Suppressor macrophage treated with lipopolysaccharide for 1 hour (primary cell): Measurements from ENCODE around the gene UNC5A.
A peak's percentile ranks its signal among the peaks of the same experiment; 100 is the strongest.

ENCODE experiments used
- DNase-seq, 3 donors: peaks; one replicate each; pipeline ENCODE4 v3.0.0-alpha.2; 2020 to 2022

The UNC5A gene

DNA sequence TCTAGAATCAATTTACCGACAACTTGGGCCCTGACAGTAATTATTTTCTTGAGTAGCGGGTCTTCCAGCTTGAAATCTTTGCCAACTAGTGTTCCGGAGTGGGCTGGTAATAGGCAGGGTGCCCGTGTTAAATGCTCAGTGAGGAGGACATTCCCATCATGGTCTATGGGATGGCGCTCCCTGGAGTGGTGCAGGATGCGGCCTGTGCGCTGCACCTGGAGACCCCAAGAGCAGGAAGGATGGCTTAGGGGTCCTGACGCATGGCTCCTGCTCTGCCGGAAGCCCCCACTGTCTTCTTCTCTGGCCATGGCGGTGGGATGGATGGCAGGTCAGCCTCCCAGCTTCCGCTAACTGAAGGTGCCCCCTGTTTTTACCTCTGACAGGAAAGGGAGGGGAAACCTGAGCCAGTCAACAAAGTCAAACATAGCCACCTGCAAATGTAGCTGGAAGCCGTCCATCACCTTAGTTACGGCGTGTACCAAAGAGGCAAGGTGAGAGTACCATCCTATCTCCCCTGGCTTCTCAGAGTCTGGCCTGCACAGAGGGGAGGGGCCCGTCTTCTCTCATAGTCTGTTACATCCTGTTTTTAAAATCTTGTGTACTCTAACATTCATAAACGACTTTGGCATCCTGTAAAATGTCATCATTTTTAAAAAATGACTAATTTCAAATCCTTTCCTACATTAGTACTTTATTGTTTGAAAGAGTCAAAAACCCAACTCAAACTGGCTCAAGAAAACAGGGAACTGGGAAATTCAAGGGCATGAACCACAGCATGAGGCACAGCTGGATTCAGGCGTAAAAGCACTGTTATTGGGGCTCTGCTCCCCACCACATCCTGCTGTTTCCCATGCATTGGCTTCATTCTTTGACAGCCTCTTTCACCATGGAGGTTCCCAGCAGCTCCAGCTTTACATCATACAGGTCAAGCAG, 28.5 kb upstream of the UNC5A start:
- DNase-seq: peak in 1 of 3 donors; percentile 13

DNA sequence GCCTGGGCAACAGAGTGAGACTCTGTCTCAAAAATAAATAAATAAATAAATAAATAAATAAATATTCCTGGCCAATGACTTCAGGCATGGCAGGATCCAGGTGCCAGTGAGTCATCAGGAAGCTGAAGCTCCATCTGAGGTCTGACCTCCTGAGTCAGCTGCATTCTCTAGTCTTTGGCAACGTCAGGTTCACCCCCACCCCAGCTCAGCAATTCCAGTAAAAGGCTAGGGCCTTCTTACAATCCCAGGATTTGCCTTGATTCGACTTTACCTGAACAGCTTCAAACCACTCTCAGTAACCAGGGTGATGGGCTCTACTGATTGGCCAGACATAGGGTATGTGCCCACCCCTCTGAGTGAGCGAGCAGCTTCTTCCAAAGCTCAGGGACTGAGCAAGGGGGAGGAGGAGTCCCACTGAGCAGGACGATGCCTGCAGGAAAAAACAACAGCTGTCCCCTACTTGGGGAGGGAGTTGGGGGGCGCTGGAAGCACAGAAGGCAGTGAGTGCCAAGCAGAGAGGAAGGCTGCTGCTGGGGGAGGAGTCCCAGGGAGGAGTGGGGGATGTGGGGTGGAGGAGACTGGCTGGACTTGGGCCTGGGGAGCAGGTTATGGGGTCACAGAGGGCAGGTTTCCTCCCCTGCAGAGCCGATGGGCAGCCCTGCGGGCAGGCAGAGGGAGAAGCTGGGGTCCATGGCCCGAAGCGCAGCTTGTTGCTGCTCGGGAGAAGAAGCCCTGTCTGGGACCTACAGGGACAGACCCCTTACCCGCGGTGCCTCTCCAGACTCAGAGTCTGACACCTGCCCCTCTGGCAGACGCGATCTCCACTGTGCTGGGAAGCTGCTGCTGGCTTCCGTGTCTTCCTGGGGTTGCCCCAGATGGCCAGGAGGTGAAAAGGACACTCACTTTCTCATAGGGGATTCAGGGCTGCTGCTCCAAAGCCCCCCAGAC, 25.9 kb upstream of the UNC5A start:
- DNase-seq: no peak

DNA sequence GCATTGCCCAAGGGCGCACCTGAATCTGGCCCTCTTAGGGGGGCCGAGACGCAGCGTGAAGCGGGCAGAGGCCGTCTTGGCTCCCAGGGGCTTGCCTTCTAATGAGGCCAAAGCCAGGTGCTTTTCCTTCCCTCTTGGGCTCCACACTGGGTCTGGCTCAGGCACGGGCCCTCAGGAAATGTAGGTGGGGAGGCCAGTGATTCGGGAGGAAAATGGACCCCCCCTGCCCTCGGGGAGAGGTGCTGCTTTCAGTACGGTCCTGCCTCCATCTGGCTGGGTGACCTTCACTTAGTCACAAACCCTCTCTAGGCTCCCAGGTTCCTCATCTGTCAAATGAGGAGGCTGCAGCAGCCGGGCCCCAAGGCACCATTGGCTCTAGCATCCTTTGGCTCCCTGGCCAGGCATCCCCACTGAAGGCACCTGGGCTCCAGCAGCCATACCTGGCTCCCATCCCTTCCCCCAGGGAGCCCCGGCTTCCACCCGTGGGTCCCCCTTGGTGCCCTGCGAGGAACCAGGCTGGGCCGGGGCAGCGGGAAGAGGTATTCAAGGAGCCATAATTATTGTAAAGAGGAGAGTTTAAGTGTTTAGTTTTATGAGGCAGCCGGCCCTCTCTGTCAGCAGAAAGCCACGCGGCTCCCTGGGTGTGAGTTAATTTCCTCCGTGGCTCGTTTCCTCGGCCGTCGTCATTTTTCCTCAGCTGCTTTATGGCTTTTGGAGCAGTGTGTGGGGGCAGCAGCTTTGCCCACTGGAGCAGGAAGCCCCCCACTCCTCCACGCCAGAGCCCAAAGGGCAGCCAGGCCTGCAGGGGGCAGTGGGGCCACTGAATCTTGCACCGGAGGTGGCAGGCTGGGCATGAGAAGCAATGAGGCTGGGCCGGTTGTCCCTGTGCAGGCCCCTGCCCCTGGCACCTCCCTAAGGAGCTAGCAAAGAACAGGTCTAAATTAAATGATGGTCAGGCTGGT, 24.9 kb upstream of the UNC5A start:
- DNase-seq: no peak

DNA sequence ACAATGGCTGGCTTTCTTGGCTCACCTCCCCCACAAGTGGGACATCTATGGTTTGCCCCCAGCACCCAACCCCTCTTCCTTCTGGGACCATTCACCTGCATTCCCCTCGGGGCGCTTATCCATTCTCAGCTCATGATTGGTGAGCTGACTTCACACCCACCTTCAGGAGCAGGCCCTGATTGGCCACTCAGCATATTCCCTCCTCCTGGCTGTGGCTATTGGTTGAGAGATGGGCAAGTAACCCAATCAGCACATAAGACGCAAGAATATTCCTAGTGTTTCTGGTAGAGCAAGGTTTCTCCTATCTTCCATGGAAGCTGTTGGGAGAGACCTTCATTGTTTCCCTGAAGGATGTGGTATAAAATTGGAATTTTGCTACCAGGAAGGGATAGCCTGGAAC, 22.7 kb upstream of the UNC5A start:
- DNase-seq: no peak

DNA sequence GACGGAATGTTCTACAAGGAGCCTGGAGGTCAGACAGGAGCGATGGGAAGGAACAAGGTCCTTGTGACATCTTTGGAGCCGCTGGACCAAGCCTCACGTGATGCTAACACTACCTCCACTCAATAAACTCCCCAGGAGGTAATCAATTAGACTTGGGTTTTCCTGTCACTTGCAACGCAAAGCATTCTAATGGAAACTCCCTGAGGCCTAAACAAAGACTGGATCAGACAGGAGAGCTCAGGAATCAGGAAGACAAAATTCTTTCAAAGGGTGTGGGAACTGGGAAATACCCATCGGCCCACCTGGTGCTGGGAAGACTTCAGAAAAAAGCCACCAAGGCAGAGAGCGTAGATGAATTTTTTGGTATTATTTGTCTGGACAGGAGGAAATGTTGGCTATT, 22.3 kb upstream of the UNC5A start:
- DNase-seq: no peak

DNA sequence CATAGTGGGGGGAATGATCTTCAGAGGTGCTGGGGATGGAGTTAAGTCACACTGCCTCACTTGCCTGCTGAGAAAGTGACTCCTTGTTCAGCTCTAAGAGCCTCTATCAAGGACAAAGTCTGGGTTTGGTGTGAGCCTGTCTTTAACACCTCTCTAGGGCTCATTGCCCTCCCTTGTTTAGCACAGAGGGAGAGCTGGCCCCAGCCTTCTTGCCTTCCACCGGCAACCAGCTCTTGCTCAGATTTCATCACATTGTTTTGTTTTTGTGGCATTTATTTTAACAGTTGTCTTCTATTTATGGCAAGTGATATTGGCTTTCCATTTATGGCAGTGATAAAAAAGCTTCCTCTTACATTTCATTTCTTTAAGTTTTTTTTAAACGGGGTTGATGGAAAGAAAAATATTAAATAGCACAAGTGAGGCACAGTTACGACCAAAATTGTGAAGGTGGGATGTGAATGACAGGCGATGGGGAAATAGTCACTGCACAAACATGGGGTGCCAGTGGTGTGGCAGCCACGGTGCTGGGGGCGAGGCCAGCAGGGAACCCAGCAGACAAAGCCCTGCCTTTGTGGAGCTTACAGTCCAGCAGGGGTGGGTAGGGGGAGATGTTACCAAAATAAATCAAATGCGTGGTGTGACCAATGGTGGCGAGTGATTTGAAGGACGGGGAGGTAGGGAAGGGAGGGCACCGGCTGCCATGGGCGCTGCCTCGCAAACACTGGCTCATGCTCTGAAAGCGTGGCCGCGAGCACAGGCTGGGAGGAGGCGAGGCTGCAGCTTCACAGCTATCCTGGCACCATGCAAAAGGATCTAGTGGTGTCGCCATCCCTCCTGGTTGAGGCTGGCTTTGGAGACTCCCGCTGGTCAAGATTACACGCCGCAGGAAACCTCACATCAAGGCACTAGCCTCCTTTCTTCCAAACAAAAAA, 21.2 kb upstream of the UNC5A start:
- DNase-seq: no peak

DNA sequence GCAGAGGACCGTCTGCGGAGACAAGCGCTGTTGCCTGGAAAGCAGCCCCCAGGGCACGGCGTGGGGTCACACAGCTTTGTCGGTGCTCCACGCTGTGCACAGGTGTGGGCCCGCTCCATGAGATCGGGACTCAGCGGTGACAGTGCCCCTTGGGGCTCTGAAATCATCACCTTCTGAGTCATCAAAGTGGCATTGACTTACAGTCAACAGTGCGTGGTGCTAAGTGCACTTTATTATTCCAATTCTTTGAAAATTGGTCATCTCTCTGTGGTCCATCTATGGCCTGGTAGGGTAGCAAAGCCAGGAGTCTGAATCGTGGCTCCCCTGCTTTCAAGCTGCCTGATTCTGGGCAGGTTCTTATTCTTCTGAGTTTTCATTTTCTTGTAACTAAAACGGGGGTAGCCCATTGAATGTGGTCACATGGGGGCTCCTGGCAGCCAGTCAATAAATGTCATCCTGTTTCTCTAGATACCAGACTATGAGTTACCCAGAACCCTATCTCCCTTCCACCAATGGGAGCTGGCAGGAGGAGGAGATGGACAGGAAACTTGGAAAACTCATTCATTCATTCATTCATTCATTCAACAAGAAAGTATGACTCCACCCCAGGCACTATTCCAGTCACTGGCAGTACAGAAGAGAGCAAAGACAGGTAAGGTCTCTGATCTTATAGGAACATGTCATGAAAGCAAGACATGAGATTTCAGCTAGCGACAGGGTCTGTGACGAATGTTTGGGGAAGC, 20.3 kb upstream of the UNC5A start:
- DNase-seq: no peak

DNA sequence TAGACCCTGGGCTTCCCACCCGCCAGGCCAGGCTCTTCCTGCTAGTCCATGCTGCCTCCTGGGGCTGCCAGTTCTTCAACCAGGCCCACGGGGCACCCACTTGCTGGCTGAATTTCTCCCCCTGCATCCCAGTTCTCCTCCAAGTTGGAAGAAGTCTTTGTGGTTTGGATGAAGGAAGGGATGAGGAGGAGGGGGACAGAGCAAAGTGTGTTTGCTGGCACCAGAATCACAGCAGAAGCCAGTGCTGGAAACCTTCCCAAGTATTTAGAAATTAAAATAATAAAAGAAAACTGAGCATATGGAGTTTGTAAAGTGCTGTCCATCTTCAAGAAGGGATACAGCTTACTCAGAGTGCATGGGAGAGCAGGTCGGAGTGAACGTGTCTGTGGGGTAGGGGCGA, 19.4 kb upstream of the UNC5A start:
- DNase-seq: no peak

DNA sequence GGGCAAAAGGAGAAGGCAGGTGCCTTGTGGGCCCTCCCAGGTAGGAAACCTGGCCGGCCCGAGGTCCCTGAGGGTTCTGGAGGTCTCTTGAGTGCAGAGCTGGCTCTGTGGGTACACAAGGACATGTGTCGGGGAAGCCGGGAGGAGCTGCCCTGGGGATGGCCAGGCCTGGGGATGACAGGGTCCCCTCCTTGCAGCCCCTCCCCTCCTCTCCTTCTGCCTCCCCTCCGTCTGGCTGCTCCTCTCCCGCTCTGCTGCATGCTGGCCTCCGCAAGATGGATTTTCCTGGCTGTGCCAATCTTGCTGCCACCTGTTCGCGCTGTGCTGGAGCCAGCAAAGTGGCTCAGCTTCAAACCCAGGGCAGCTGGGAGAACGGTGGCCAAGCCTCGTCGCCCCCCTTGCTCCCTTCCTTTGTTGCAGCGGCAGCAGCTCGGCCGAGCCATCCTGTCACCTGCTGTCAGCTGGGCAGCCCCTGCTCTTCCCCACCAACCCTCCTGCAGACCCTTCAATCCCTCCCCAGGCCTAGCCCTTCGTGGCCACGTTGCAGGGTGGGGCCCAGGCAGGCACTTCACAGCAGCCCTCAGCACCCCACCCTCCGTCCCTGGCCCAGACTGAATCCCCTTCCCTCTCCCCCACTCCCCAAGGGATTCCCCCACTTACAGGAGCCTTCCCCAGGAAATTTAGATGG, 17.6 kb upstream of the UNC5A start:
- DNase-seq: no peak

DNA sequence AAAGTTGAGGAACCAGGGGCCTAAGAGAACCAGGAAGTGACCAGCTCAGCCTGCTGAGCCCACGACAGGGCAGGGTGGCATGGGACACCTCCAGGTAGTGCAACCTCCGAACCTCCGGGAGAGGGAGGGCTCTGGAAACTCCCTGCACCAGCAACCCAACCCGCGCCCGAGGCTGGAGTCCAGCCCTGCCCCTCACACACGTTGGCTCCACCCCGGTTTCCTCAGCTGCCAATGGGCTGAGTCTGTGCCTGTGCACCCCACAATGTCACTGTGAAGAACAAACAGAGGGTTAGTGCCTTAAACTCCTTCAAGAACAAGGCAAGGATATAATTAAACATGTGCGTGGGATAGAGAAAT, 17.0 kb upstream of the UNC5A start:
- DNase-seq: no peak

DNA sequence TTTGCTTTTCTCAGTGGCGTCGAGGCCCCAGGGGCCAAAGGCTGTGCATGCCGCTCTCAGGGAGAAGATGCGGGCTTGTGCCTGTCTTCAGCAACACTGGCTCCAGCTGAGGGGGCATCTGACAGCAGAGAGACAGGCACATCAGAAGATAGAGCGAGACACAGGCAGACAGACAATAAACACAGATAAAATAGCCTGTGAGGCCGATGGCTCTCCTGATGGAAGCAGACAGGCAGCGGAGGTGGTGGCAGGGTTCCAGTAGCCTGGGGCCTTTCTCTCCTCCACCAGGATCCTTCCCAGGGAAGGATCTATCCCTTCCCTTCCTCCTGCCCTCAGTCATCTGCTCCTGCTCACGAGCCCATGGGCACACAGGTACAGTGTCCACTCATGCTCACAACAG, 16.6 kb upstream of the UNC5A start:
- no peak for DNase-seq

DNA sequence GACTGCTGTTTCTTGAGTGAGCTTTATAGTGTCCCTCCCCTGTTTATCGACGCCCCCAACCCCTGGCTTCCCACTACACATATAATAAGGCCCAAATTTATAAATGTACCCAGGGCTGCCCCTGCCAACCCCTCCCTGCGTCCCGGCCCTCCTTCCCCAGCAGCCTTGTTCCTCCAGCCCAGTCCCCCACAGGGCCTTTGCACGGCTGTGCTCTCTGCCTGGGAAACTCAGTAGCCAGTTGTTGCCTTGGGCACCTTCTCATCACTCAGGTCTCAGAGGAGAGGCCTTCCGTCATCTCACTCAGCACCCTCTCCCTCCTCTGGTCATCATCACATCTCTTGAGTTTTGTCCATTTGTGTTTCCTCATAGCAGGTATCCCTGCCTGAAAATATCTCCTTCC, 15.8 kb upstream of the UNC5A start:
- no peak for DNase-seq

DNA sequence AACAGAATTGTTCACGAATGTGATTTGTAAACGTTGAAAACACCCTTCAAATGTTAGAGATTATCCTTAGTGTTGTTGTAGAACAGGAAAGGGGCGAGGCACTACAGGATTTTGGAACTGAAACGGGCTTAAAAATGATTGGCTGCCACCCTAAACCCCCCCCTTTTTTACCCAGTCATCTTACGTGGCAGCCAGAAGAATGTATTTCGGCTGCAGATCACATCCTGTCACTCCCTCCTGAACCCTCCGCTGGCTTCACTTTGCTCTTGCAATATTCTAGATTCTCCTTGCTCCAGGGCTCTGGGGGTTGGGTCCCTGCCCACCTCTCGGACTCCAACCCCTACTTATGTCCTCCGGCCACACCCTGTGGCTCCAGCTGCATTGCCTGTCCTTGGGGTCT, 13.9 kb upstream of the UNC5A start:
- no peak for DNase-seq

DNA sequence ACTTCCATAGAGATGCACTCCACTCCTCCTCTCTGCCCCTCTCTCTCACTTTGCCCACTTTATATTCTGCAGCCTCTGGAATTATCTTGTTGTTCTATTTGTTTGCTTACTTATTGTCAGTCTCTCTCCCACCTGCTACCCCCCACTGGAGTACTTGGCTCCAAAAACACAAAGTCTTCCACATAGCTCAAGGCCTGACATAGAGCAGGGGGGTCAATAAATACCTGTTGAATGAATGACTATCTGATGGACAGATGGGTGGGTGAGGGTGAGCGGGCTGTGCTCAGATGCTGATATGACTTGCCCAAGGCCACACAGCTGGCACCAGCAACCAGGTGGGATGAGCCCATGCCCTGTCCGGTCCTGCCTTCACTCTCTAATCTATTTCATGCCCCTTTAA, 13.4 kb upstream of the UNC5A start:
- DNase-seq: no peak

DNA sequence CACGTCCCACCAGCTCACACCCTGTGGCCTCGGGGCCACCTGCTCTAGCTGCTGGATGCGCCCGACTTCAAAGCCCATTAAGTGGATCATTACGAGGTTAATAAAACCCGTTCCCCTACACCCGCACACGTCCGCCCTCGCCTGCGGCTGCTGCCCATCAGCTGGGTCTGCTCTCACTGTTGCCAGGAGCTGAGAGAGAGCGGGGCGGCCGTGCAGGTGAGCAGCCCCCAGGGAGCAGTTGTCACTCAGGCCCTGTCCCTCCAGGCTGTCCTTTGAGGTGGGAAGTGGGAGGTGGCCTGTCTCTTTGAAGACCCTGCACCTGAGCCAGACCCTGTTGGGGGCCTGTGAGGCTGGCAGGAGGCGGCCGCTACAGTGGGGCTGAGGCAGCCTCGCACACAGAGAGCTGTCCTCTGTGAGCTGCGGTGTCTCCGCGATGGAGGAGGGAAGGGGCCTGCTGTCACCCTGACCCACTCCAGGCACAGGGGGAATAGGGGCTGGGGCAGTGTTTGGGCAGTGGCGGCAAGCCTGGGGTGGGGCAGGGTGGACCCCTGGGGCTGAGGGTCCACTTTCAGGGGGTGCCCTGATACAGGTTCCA, 12.8 kb upstream of the UNC5A start:
- no peak for DNase-seq

DNA sequence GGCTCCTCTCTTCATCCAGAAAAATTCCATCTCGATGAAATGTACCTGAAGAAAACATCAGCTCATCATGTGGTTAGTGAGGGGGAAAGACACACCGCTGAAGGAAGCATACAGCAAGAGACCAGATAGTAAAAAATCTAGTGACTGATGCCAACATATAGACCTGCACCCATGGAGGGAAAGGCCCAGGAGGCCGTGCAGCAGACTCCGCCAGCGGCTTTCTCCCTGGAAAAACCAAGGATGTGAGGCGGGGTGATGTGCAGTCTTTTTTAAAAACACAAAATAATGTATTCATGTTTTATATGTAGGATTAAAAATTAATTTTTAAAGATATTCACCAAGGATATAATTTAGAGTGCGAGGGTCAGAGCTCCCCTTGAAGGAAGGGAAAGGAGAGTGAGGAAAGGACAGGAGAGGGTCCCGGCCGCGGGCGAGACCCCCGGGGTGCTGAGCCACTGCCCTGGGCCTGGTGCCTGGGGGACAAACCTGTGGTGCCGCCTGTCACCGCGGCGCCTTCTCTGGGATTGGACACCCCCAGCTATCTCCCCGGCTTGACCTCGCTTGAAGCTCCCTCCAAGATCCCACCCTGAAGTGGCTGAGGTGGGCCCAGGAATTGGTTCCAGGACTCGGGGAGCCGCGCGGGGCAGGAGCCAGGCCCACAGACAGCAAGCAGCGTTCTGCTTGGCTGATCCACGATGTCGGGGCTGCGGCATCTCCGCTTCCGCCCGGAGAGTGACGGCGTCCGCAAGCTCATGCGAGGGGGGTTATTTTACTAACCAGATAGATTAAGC, 12.1 kb upstream of the UNC5A start:
- DNase-seq: no peak

DNA sequence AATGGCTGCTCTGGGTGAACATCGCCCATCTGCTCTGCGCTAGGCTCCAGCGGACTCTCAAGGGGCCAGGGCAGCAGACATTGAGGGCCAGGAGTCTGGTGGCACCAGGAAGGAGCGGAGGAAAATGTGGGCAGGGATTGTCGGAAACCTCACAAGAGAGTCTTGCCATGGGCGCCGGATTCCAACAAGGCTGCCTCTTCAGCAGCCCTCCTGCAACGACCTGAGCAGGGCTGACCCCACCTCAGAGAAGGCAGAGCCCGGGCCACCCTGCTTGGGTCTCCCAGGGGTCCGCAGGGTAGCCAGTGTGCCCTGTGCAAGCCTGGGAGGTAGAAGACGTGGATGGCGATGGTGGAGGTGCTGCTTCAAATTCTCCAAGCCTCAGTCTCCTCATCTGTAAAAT, 11.4 kb upstream of the UNC5A start:
- no peak for DNase-seq

DNA sequence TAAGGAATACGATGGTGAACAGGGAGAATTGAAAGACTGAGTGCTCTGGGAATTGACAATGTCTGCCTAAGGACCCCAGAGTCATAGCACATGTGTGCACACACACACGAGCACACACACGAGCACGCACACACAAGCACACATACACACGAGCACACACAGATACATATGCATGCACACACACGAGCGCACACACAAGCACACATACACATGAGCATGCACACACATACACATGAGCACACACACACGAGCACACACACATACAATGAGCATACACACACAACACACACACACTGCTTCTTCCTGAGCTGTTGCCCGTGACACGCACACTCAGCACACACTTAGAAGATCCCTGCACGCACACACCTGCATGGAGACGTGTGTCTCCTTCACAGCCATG, 10.9 kb upstream of the UNC5A start:
- no peak for DNase-seq

DNA sequence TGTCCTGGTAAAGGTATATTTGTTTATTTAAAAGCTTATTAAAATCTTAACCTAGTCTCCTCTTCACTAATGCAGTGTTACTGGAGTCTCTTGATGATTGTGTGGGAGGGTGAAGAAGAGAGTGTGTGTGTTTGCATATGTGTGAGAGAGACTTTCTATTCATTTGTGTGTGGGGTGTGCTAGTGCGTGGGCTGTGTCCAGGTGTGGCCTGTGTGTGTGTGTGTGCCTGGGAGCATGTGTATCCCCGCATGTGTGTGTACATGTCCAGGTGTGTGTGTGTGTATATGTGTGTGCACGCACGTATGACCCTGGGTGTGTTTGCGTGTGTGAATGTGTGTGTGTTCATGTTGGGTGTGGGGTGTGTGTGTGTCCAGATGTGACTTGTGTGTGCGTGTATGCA, 10.3 kb upstream of the UNC5A start:
- DNase-seq: no peak
